ENCODE results near the gene PTGFRN. TPM values are rescaled to one million over a fixed set of nuclear protein-coding genes. Genes with fewer than 3 reads are reported as not detected.
"Not testable (repeated sequence)": the region's sequence is repeated elsewhere in the genome, so short reads cannot be mapped to it uniquely, and the experiment has no call there.

Gene PTGFRN
- total RNA-seq (2014; rRNA removed; shearing (Covaris generic)) (21.8 and 32.7 TPM in 2 replicates), polyA plus RNA-seq (2016; fragmentation: Nextera tagmentation; extraction: Ambion mirVana) (17.4 and 30.0 TPM in 2 replicates)
- long read RNA-seq, partial matches to known transcripts = 0 of 3 reads
- long read RNA-seq, other reads (novel, unspliced or antisense) = 3 of 3 reads

DNA sequence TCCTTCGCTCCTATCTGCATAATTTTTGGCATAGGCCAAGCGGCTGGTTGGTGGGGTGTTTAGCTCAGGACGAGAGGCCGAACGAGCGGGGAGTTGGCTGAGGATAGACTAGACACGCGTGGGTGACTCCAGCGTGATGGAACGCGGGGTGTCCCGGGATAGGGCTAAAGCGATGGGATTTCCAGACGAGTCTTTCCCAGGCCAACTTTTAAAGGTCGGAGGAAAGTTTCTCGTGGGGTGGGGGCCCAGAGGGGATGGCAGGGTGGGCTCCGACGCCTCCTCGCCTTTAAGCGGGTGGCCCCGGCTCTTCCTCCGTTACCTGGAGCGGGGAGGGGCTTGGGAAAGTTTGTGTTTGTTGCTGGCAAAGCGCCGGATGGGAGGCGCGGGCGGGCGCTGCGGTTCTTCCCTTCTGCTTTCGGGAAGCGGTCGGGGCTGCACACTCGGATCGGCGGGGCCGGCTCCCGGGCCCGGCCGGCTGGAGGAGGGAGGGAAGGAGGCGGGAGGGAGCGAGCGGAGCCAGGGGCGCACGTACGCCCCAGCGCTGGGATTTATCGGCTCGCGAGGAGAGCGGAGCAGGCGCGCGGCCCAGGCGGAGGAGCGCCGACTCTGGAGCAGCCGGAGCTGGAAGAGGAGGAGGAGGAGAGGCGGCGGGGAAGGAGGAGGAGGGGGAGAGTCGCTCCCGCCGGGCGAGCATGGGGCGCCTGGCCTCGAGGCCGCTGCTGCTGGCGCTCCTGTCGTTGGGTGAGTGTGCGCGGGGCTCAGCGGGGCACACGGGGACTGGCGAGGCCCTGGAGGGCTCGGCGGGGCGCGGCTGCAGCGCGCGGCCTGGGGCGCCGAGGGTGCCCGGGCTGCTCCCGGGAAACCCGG lies at the start of gene PTGFRN:
Gene PTGFRN, plus strand, starts transcription at position 405 of the 867 bp plus-strand sequence. Its CDS starts 288 bp downstream, at position 693.
- Histone ChIP-seq H3F3A (replicated peaks; ENCODE audit: low read depth) (no peaks in the 10 kb centered on the region), H3K4me2 (peak within 1 kb of the TSS; percentile 100), H2AFZ (peak within 1 kb of the TSS; percentile 90), H3K27me3 (ENCODE audit: insufficient read depth) (no peaks in the 10 kb centered on the region), H3K9me2 (ENCODE audit: insufficient read depth) (no peaks in the 10 kb centered on the region), H3K4me1 (ENCODE audit: insufficient read depth) (peaks cover 36% of the 10 kb centered on the region), H4K20me1 (replicated peaks; ENCODE audit: insufficient read depth) (peaks cover 8% of the 10 kb centered on the region), H3K27ac (ENCODE audit: low read depth) (peak within 1 kb of the TSS; percentile 63; the same call in 1 of the 2 replicates), H3K36me3 (ENCODE audit: insufficient read depth) (peaks cover 11% of the 10 kb centered on the region; the same call in 1 of the 2 replicates), H3K79me2 (replicated peaks; ENCODE audit: insufficient read depth) (peaks cover 41% of the 10 kb centered on the region), H3K4me3 (peak within 1 kb of the TSS; percentile 97)
- Mint-ChIP-seq H3K27ac (peak within 1 kb of the TSS; percentile 89), H3K36me3 (ENCODE audit: low read depth) (no peaks in the 10 kb centered on the region; the same call in 2 of the 3 replicates), H3K4me1 (peaks cover 23% of the 10 kb centered on the region), H3K9me3 (no peaks in the 10 kb centered on the region), H3K4me3 (peak within 1 kb of the TSS; percentile 93), H3K27me3 (ENCODE audit: insufficient read depth, low read depth, poor library complexity) (peaks cover 9% of the 10 kb centered on the region)
- DNase-seq (ENCODE audit: low spot score) (peak; percentile 88), ATAC-seq (peak; percentile 78)
- TF ChIP-seq, protein P1, sequence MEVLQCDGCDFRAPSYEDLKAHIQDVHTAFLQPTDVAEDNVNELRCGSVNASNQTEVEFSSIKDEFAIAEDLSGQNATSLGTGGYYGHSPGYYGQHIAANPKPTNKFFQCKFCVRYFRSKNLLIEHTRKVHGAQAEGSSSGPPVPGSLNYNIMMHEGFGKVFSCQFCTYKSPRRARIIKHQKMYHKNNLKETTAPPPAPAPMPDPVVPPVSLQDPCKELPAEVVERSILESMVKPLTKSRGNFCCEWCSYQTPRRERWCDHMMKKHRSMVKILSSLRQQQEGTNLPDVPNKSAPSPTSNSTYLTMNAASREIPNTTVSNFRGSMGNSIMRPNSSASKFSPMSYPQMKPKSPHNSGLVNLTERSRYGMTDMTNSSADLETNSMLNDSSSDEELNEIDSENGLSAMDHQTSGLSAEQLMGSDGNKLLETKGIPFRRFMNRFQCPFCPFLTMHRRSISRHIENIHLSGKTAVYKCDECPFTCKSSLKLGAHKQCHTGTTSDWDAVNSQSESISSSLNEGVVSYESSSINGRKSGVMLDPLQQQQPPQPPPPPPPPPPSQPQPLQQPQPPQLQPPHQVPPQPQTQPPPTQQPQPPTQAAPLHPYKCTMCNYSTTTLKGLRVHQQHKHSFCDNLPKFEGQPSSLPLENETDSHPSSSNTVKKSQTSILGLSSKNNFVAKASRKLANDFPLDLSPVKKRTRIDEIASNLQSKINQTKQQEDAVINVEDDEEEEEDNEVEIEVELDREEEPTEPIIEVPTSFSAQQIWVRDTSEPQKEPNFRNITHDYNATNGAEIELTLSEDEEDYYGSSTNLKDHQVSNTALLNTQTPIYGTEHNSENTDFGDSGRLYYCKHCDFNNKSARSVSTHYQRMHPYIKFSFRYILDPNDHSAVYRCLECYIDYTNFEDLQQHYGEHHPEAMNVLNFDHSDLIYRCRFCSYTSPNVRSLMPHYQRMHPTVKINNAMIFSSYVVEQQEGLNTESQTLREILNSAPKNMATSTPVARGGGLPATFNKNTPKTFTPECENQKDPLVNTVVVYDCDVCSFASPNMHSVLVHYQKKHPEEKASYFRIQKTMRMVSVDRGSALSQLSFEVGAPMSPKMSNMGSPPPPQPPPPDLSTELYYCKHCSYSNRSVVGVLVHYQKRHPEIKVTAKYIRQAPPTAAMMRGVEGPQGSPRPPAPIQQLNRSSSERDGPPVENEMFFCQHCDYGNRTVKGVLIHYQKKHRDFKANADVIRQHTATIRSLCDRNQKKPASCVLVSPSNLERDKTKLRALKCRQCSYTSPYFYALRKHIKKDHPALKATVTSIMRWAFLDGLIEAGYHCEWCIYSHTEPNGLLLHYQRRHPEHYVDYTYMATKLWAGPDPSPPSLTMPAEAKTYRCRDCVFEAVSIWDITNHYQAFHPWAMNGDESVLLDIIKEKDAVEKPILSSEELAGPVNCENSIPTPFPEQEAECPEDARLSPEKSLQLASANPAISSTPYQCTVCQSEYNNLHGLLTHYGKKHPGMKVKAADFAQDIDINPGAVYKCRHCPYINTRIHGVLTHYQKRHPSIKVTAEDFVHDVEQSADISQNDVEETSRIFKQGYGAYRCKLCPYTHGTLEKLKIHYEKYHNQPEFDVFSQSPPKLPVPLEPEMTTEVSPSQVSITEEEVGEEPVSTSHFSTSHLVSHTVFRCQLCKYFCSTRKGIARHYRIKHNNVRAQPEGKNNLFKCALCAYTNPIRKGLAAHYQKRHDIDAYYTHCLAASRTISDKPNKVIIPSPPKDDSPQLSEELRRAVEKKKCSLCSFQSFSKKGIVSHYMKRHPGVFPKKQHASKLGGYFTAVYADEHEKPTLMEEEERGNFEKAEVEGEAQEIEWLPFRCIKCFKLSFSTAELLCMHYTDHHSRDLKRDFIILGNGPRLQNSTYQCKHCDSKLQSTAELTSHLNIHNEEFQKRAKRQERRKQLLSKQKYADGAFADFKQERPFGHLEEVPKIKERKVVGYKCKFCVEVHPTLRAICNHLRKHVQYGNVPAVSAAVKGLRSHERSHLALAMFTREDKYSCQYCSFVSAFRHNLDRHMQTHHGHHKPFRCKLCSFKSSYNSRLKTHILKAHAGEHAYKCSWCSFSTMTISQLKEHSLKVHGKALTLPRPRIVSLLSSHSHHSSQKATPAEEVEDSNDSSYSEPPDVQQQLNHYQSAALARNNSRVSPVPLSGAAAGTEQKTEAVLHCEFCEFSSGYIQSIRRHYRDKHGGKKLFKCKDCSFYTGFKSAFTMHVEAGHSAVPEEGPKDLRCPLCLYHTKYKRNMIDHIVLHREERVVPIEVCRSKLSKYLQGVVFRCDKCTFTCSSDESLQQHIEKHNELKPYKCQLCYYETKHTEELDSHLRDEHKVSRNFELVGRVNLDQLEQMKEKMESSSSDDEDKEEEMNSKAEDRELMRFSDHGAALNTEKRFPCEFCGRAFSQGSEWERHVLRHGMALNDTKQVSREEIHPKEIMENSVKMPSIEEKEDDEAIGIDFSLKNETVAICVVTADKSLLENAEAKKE (CRISPR knock-in tag; IDR thresholded peaks at IDR 0.05) = no peak
- TF ChIP-seq, protein P2, sequence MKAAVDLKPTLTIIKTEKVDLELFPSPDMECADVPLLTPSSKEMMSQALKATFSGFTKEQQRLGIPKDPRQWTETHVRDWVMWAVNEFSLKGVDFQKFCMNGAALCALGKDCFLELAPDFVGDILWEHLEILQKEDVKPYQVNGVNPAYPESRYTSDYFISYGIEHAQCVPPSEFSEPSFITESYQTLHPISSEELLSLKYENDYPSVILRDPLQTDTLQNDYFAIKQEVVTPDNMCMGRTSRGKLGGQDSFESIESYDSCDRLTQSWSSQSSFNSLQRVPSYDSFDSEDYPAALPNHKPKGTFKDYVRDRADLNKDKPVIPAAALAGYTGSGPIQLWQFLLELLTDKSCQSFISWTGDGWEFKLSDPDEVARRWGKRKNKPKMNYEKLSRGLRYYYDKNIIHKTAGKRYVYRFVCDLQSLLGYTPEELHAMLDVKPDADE (IDR thresholded peaks at IDR 0.05) = no peak
- TF ChIP-seq POLR2AphosphoS5 (IDR thresholded peaks at IDR 0.05; ENCODE audit: low read depth) = 0 out of 2 replicates have a peak, but pooled peaks have one; percentile 23

DNA sequence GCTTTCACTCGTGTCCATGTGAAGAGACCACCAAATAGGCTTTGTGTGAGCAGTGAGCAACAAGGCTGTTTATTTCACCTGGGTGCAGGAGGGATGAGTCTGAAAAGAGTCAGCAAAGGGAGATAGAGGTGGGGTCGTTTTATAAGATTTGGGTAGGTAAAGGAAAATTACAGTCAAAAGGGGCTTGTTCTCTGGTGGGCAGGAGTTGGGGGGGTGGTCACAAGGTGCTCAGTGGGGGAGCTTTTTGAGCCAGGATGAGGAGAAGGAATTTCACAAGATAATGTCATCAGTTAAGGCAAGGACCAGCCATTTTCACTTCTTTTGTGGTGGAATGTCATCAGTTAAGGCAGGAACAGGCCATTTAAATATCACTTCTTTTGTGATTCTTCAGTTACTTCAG lies 49.5 kb upstream of the PTGFRN start:
- not testable (repeated sequence) for H3K4me3 Mint-ChIP-seq; H3K79me2 ChIP-seq (replicated peaks; ENCODE audit: insufficient read depth); H3K36me3 Mint-ChIP-seq (ENCODE audit: low read depth); H3K9me2 ChIP-seq (ENCODE audit: insufficient read depth); H3K27me3 Mint-ChIP-seq (ENCODE audit: insufficient read depth, low read depth, poor library complexity); H3K27ac Mint-ChIP-seq; H3K9me3 Mint-ChIP-seq; H4K20me1 ChIP-seq (replicated peaks; ENCODE audit: insufficient read depth); H3K36me3 ChIP-seq (ENCODE audit: insufficient read depth); H3K4me3 ChIP-seq; H3K27me3 ChIP-seq (ENCODE audit: insufficient read depth); DNase-seq (ENCODE audit: low spot score); ATAC-seq; H3K27ac ChIP-seq (ENCODE audit: low read depth); H3F3A ChIP-seq (replicated peaks; ENCODE audit: low read depth)
- Histone ChIP-seq H2AFZ (peak overlapping the region; percentile 43), H3K4me2 (peak overlapping the region; percentile 50; the same call in 1 of the 2 replicates), H3K4me1 (ENCODE audit: insufficient read depth) (peaks cover 34% of the 10 kb centered on the region)
- H3K4me1 Mint-ChIP-seq = peaks cover 32% of the 10 kb centered on the region
